ENCODE measurements around the gene ATP6V1F.

Gene ATP6V1F

DNA sequence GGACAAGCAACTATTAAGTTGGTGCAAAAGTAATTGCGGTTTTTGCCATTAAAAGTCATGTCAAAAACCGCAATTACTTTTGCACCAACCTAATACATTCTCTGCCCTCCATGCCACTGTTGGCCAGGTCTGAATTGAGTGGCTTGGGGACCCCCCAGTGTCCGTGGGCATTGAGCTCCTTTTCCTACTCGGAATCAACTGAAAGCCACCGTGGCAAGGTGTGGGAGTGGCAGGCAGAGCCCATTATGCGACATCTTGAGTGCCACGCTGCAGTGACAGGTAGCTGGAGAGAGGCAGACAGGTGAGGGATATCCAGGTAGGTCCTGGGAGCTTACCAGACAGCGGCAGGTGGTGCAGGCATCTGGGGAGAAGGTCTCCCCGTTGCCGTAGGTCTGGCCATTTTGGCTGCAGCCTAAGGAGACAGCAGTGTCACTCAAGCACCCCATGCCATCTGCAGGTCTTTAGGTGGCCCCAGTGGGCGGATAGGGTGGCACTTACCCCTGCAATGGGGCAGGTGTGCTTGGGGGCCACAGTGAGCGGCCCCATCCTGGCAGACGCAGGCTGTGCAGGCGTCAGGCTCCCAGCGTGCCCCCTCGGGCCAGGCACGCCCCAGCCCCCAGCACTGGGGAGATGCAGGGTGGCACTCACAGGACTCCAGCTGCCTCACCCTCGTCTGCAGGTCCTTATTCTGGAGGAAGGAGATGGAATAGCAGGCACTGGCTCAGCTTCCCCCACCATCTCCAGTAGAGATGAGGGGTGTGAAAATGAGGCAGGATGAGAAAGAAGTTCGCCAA is 44.3 kb downstream of the ATP6V1F start:
- intact Hi-C loops (cut with DNase I; ENCODE audit: low total_unique reads), result loop anchor here (10.0 kb wide), 1 partner anchor 188 kb away; no protein-coding TSS in a partner anchor
- H3K4me1 ChIP-seq, result peaks cover 0 to 17% (median 11%) of the 10 kb centered on the region in 4 donors
- TF ChIP-seq, protein P1, sequence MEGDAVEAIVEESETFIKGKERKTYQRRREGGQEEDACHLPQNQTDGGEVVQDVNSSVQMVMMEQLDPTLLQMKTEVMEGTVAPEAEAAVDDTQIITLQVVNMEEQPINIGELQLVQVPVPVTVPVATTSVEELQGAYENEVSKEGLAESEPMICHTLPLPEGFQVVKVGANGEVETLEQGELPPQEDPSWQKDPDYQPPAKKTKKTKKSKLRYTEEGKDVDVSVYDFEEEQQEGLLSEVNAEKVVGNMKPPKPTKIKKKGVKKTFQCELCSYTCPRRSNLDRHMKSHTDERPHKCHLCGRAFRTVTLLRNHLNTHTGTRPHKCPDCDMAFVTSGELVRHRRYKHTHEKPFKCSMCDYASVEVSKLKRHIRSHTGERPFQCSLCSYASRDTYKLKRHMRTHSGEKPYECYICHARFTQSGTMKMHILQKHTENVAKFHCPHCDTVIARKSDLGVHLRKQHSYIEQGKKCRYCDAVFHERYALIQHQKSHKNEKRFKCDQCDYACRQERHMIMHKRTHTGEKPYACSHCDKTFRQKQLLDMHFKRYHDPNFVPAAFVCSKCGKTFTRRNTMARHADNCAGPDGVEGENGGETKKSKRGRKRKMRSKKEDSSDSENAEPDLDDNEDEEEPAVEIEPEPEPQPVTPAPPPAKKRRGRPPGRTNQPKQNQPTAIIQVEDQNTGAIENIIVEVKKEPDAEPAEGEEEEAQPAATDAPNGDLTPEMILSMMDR (IDR thresholded peaks at IDR 0.05), result no peak
- H3K9me3 ChIP-seq, result no peaks in the 10 kb centered on the region
- no peaks in the 10 kb centered on the region for H3K36me3 ChIP-seq
- peak in 1 of 2 donors; percentile 62 for DNase-seq
- no peak overlapping the region for H3K4me3 ChIP-seq
- no peak overlapping the region for H3K27ac ChIP-seq
- peaks cover 0 to 59% of the 10 kb centered on the region in 2 donors for H3K27me3 ChIP-seq

DNA sequence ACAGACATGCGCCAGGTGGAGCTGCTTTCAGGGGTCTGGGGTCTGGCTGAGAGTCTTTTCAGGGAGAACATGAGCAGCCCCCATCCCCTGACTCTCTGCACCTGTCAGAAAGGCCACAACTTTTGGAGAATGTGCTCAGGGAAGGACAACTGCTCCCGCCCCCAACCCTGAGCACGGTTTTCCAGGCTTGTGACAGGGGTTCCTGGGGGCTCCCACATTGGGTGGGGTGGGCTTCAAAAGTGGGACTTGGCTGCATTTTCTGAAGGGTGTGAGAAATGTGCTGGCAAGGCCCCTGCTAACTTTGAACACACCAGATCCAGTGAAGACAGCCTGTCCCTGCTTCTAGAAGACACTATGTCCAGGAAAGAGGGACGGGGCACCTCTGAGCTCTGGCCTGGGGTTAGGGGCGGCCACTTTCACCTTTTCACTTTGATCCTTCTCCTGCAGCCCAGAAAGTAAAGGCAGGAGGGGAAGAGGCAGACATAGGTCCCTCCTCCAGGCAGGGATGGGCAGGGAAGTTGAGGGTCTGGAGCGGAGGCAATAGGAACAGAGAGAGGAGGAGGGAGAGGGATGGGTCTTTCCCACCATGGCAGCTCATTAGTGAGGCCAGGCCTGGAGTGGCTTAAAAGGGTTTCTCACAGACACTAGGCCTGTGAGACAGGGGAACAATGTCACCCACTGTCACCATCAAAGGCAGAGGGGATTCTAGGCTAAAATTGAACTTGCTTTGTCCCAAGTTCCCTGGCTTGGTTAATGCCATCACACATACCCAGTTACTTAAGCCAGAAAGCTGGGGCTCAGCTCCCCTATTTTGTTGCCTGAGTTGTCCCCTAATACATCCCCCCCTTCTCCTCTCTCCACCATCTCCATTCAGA is 46.3 kb downstream of the ATP6V1F start:
- DNase-seq, result peak in 1 of 2 donors; percentile 51
- Histone ChIP-seq H3K36me3 (no peaks in the 10 kb centered on the region), H3K4me1 (peaks cover 0 to 17% (median 11%) of the 10 kb centered on the region in 4 donors), H3K27me3 (peaks cover 0 to 59% of the 10 kb centered on the region in 2 donors), H3K9me3 (no peaks in the 10 kb centered on the region), H3K27ac (no peak overlapping the region), H3K4me3 (peak overlapping the region in 1 of 2 donors; percentile 27)
- TF ChIP-seq, protein P1 (IDR thresholded peaks at IDR 0.05), result no peak
- intact Hi-C loops (cut with DNase I; ENCODE audit: low total_unique reads), result loop anchor here (10.0 kb wide), 1 partner anchor 186 kb away; no protein-coding TSS in a partner anchor

DNA sequence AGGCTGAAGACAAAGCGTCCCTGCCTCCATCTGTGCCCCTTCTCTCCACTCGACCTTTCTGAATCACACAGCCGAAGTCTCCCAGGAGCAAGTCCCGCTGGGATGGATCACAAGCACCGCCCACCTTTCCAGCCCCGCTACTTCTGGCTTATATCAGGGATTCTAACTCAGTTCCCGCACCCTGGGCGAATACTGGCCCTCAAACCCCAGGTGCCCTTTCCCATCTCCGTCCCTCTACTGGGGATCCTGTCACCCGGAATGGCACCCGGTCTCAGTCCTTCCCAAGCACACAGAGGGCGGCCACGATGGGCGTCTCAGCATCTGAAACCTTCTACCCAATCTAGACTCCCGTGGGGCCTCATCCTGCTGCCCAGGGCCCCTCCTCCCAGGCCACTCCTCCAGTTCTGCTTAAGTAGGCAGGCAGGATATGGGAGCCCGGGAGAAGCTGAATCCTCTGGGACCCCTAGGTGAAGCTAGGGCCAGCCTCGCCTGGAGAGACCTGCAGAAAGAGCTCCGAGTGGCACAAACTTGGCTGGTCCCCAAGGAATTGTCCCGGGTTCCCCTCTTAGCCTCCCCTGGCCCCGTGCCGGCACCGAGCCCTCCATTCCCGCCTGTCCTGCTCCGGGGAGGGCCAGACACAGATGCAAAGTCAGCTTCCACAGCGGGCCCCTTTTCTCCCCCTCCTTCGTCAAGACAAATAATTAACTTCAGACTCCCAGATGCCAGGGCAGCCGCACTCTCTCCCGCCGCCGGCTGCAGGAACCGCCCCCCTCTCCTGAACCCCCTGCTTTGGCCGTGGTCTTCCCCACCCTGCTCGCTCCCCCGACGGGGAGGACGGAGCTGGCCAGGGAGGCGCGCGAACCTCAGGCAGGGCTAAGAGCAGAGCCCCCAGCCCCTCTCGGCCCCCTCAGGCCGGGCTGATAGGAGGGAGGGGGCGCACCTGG is 47.2 kb downstream of the ATP6V1F start:
- Histone ChIP-seq H3K27ac (no peak overlapping the region), H3K36me3 (no peaks in the 10 kb centered on the region), H3K4me3 (peak overlapping the region; percentile 27 to 35), H3K27me3 (peaks cover 0 to 60% of the 10 kb centered on the region in 2 donors), H3K9me3 (no peaks in the 10 kb centered on the region), H3K4me1 (peaks cover 0 to 20% (median 12%) of the 10 kb centered on the region in 4 donors)
- DNase-seq, result peak in 1 of 2 donors; percentile 62
- TF ChIP-seq, protein P1 (IDR thresholded peaks at IDR 0.05), result no peak
- intact Hi-C loops (cut with DNase I; ENCODE audit: low total_unique reads), result loop anchor here (10.0 kb wide), 1 partner anchor 185 kb away; no protein-coding TSS in a partner anchor

DNA sequence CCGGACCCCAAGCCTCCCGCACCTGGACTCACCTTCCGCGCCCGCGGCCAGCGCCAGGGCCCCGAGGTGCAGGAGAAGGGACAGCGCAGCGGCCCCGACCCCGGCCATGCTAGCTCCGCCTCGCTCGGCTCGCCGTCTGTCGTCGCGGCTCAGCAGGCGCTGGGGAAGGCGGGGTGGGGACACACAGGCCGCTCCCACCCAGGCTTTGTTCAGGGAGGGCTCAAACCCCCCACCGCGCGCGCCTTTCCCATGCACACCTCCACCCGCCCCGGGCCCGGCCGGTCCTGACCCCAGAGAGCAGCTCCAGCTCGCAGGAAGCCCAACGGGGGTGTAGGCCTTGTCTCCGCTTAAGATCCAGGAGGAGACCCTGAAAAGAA is 47.9 kb downstream of the ATP6V1F start, which contains the start of gene KCP:
Gene KCP (minus strand): TSS at position 141 of the 377 bp plus-strand sequence. CDS start 33 bp downstream, at position 108.
- TF ChIP-seq, protein P1 (IDR thresholded peaks at IDR 0.05), result no peak
- intact Hi-C loops (cut with DNase I; ENCODE audit: low total_unique reads), result no loop called here
- no peak within 1 kb of the TSS for H3K27ac ChIP-seq
- H3K9me3 ChIP-seq, result no peaks in the 10 kb centered on the region
- H3K36me3 ChIP-seq, result no peaks in the 10 kb centered on the region
- peak within 1 kb of the TSS; percentile 27 to 35 for H3K4me3 ChIP-seq
- peaks cover 0 to 66% of the 10 kb centered on the region in 2 donors for H3K27me3 ChIP-seq
- H3K4me1 ChIP-seq, result peaks cover 0 to 26% (median 19%) of the 10 kb centered on the region in 4 donors
- DNase-seq, result peak in 1 of 2 donors; percentile 59
